Nephron (organoid): ENCODE measurements around the gene DES.

Experiments used
- H3K27ac Mint-ChIP-seq, 3 experiments: 2 replicates each; pipeline ENCODE4 v1.8.0; 2020; ENCODE audit warnings: mixed read lengths in 3 of 3, mild to moderate bottlenecking in 2 of 3, moderate library complexity in 1 of 3
- H3K27me3 Mint-ChIP-seq: 2 replicates; pipeline ENCODE4 v1.8.0; 2021; ENCODE audit warnings: low read depth, mild to moderate bottlenecking, moderate library complexity, mixed read lengths
- H3K36me3 Mint-ChIP-seq: 2 replicates; pipeline ENCODE4 v1.8.0; 2020; ENCODE audit warnings: low read depth, mixed read lengths
- H3K4me1 Mint-ChIP-seq: 2 replicates; pipeline ENCODE4 v1.8.0; 2020; ENCODE audit warnings: mixed read lengths
- H3K4me3 Mint-ChIP-seq, 3 experiments: 2 replicates each; pipeline ENCODE4 v1.8.0; 2020; ENCODE audit warnings: mild to moderate bottlenecking in 3 of 3, mixed read lengths in 3 of 3, moderate library complexity in 2 of 3
- H3K9me3 Mint-ChIP-seq: 2 replicates; pipeline ENCODE4 v1.8.0; 2020; ENCODE audit warnings: mixed read lengths
- TF ChIP-seq, protein P1 (sequence below), 3 experiments: fragments of 200-600 bp; sonication (generic); IDR thresholded peaks; one replicate each; pipeline ENCODE4 v1.5.0; 2021; ENCODE audit warnings: antibody characterized with exemption in 3 of 3; ENCODE audit not compliant: unreplicated experiment in 3 of 3

The DES gene

DNA sequence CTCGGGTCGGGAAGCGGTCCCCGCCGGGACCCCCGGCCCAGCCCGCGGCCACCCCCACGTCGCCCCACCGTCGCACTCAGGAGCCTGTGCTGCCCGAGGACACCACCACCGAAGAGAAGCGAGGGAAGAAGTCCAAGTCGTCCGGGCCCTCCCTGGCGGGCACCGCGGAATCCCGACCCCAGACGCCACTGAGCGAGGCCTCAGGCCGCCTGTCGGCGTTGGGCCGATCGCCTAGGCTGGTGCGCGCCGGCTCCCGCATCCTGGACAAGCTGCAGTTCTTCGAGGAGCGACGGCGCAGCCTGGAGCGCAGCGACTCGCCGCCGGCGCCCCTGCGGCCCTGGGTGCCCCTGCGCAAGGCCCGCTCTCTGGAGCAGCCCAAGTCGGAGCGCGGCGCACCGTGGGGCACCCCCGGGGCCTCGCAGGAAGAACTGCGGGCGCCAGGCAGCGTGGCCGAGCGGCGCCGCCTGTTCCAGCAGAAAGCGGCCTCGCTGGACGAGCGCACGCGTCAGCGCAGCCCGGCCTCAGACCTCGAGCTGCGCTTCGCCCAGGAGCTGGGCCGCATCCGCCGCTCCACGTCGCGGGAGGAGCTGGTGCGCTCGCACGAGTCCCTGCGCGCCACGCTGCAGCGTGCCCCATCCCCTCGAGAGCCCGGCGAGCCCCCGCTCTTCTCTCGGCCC is 30.1 kb downstream of the DES start:
- Mint-ChIP-seq H3K9me3 (no peaks in the 10 kb centered on the region), H3K4me3 (no peak overlapping the region), H3K27me3 (peaks cover 20% of the 10 kb centered on the region), H3K36me3 (peaks cover 8% of the 10 kb centered on the region), H3K27ac (no peak overlapping the region), H3K4me1 (peaks cover 66% of the 10 kb centered on the region)
- TF ChIP-seq, protein P1, sequence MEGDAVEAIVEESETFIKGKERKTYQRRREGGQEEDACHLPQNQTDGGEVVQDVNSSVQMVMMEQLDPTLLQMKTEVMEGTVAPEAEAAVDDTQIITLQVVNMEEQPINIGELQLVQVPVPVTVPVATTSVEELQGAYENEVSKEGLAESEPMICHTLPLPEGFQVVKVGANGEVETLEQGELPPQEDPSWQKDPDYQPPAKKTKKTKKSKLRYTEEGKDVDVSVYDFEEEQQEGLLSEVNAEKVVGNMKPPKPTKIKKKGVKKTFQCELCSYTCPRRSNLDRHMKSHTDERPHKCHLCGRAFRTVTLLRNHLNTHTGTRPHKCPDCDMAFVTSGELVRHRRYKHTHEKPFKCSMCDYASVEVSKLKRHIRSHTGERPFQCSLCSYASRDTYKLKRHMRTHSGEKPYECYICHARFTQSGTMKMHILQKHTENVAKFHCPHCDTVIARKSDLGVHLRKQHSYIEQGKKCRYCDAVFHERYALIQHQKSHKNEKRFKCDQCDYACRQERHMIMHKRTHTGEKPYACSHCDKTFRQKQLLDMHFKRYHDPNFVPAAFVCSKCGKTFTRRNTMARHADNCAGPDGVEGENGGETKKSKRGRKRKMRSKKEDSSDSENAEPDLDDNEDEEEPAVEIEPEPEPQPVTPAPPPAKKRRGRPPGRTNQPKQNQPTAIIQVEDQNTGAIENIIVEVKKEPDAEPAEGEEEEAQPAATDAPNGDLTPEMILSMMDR (IDR thresholded peaks at IDR 0.05; ENCODE audit: unreplicated experiment in 3 of 3) = no peak

DNA sequence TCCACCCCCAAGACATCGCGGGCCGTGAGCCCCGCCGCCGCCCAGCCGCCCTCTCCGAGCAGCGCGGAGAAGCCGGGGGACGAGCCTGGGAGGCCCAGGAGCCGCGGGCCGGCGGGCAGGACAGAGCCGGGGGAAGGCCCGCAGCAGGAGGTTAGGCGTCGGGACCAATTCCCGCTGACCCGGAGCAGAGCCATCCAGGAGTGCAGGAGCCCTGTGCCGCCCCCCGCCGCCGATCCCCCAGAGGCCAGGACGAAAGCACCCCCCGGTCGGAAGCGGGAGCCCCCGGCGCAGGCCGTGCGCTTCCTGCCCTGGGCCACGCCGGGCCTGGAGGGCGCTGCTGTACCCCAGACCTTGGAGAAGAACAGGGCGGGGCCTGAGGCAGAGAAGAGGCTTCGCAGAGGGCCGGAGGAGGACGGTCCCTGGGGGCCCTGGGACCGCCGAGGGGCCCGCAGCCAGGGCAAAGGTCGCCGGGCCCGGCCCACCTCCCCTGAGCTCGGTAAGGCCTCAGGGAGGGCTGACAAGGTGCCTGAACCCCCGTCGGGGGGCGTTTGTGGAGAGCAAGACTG is 30.7 kb downstream of the DES start:
- H3K36me3 Mint-ChIP-seq = peaks cover 11% of the 10 kb centered on the region

DNA sequence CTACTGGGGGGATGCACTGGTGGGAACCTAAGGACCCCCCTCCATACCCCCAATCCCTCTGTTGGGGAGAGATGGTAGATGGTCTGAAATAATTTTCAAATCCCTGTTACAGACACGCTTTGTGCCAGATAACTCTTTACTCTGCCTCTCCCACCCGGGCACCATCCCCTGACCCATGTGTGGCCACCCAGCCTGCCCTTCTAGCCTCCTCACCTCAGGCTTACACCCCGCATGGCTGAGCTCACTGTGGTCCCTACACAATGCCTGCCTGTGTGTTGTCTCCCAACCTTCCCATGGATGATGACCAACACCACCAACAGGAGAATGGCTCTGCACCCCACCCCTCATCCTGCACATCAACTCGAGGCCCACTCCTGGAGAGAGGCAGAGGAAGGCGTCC is 31.4 kb downstream of the DES start:
- Mint-ChIP-seq H3K36me3 (peaks cover 11% of the 10 kb centered on the region), H3K27ac (peak overlapping the region in 2 of 3 experiments; percentile 15 to 33), H3K9me3 (no peaks in the 10 kb centered on the region), H3K4me3 (peak overlapping the region in 2 of 3 experiments; percentile 43 to 57), H3K4me1 (peaks cover 57% of the 10 kb centered on the region), H3K27me3 (peaks cover 20% of the 10 kb centered on the region)
- TF ChIP-seq, protein P1 (IDR thresholded peaks at IDR 0.05; ENCODE audit: unreplicated experiment in 3 of 3) = no peak

More for the DNA sequence above, 30.7 kb downstream of the DES start:
- Mint-ChIP-seq H3K27me3 (peaks cover 20% of the 10 kb centered on the region), H3K27ac (no peak overlapping the region), H3K9me3 (no peaks in the 10 kb centered on the region), H3K4me1 (peaks cover 64% of the 10 kb centered on the region), H3K4me3 (no peak overlapping the region)
- TF ChIP-seq, protein P1 (IDR thresholded peaks at IDR 0.05; ENCODE audit: unreplicated experiment in 3 of 3) = no peak

DNA sequence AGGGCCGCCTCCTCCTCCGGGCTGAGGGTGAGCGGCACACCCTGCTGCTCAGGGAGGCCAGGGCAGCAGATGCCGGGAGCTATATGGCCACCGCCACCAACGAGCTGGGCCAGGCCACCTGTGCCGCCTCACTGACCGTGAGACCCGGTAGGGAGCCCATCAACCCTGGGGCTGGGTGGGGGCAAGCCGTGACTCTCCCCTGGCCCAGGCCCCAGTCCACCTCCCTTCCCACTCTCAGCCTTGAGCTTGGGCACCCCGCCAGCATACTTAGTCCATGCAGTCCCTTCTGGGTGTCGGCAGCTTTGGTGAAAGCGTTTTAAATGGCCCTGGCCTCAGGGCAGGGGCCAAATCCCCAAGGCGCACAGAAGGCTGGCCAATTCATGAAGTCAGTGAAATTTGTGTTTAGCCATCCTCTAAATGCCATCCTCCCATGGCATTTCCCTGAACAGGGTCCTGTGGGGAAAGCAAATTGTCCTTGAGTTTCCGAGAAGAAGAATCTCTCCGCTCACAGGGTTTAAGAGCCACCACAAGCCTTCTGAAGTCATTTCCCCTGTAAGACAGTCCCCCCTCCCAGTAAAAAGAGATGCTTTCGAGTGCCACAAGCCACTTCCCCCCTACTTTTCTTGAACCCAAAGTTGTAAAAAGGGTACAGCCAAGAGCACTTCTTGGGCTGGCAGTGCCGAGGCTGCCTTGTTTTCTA is 33.6 kb downstream of the DES start:
- TF ChIP-seq, protein P1 (IDR thresholded peaks at IDR 0.05; ENCODE audit: unreplicated experiment in 3 of 3) = no peak
- H3K27ac Mint-ChIP-seq = peak overlapping the region in 2 of 3 experiments; percentile 46 to 77
- peaks cover 44% of the 10 kb centered on the region for H3K4me1 Mint-ChIP-seq
- peaks cover 20% of the 10 kb centered on the region for H3K27me3 Mint-ChIP-seq
- H3K9me3 Mint-ChIP-seq = no peaks in the 10 kb centered on the region
- H3K4me3 Mint-ChIP-seq = peak overlapping the region in 1 of 3 experiments; percentile 44
- H3K36me3 Mint-ChIP-seq = peaks cover 11% of the 10 kb centered on the region

DNA sequence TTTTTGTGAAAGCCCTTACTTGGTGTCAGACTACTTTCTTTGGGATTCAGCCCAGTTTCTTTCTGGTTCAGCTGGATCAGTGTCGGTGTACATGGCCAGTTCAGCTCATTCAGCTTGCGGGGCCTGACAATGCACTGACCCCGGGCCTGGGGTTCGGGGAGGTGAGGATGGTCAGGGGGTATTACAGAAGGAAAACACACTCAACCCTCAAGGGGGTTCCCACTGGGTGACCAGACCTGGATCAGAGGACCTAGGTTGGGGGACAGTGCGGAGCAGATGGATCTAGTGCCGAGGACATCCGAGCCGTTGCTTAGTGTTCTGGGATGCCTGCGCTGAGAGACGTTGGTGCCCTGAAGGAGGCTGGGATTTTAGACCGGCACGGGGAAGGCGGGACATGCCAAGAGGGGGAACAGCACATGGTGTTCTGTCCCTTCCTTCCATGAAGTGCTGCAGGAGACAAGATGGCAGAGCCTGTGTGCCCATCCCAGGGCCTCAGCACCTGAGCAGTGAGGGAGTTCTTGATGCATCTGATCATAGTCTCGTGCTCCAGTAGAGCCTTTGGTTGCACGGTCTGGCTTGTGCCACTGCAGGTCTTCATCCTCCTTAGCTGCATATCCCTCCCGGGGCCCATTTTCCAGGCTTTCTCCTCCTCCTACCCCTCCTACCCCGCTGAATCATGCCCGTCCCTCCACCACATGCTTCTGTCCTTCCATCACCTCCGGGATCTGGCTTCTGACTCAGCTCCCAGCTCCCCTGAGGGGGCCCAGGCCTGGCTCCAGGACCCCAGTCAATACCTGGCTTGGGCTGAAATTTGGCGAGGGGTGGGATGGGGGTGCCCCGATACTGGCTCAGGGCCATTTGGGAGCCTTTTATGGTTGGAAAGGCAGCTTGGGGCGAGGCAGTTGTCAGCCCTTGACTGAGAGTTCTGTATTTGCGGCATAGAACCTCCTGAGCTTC is 34.5 kb downstream of the DES start:
- peak overlapping the region in 1 of 3 experiments; percentile 44 for H3K4me3 Mint-ChIP-seq
- TF ChIP-seq, protein P1 (IDR thresholded peaks at IDR 0.05; ENCODE audit: unreplicated experiment in 3 of 3) = no peak
- peak overlapping the region in 2 of 3 experiments; percentile 46 to 77 for H3K27ac Mint-ChIP-seq
- peaks cover 41% of the 10 kb centered on the region for H3K4me1 Mint-ChIP-seq
- no peaks in the 10 kb centered on the region for H3K9me3 Mint-ChIP-seq
- H3K27me3 Mint-ChIP-seq = peaks cover 20% of the 10 kb centered on the region
- peaks cover 11% of the 10 kb centered on the region for H3K36me3 Mint-ChIP-seq
